Eye (tissue), 1 donor: ENCODE data around the gene CMTM5.
A peak's percentile ranks its signal among the peaks of the same experiment; 100 is the strongest.

ENCODE experiments used
- DNase-seq: peaks from one replicate; pipeline ENCODE4 v3.0.0-alpha.2; 2015

Gene CMTM5

GRCh38 chr14:23376482-23377197 is at the start of gene CMTM5:
CMTM5 (plus strand) TSS chr14:23377046; CDS start chr14:23377252, 206 bp downstream.
- peak; percentile 51 for DNase-seq

- DNase-seq = peak; percentile 94
Observed at GRCh38 chr14:23327947-23328744, 48.7 kb upstream of the CMTM5 start.

- DNase-seq = no peak
Observed at GRCh38 chr14:23335623-23336022, 41.2 kb upstream of the CMTM5 start.

- DNase-seq = no peak
Observed at GRCh38 chr14:23339506-23340268, 37.2 kb upstream of the CMTM5 start.

- no peak for DNase-seq
Observed at GRCh38 chr14:23344481-23344880, 32.4 kb upstream of the CMTM5 start.

- DNase-seq = no peak
Observed at GRCh38 chr14:23345987-23346692, 30.7 kb upstream of the CMTM5 start.

GRCh38 chr14:23346693-23347405 is 30.0 kb upstream of the CMTM5 start:
- no peak for DNase-seq

- DNase-seq = no peak
Observed at GRCh38 chr14:23347406-23348296, 29.2 kb upstream of the CMTM5 start.

- no peak for DNase-seq
Observed at GRCh38 chr14:23348297-23348655, 28.6 kb upstream of the CMTM5 start.

GRCh38 chr14:23349156-23349845 is 27.5 kb upstream of the CMTM5 start:
- DNase-seq = no peak

- DNase-seq = no peak
Observed at GRCh38 chr14:23351681-23352505, 25.0 kb upstream of the CMTM5 start.

- peak; percentile 96 for DNase-seq
Observed at GRCh38 chr14:23352506-23353432, 24.1 kb upstream of the CMTM5 start, which contains the start of gene SLC22A17. SLC22A17 (minus strand) TSS chr14:23352887.

GRCh38 chr14:23353433-23353780 is 23.4 kb upstream of the CMTM5 start:
- DNase-seq = no peak

- no peak for DNase-seq
Observed at GRCh38 chr14:23354990-23355389, 21.9 kb upstream of the CMTM5 start.

- no peak for DNase-seq
Observed at GRCh38 chr14:23355871-23356435, 20.9 kb upstream of the CMTM5 start.

GRCh38 chr14:23356662-23357061 is 20.2 kb upstream of the CMTM5 start:
- DNase-seq = no peak

GRCh38 chr14:23357261-23357660 is 19.6 kb upstream of the CMTM5 start:
- no peak for DNase-seq

- DNase-seq = no peak
Observed at GRCh38 chr14:23358042-23358441, 18.8 kb upstream of the CMTM5 start.
